GM20431 (cell line): Measurements from ENCODE around the gene PEX1.
"Not testable (repeated sequence)": the region's sequence is repeated elsewhere in the genome, so short reads cannot be mapped to it uniquely, and the experiment has no call there.

Source experiments
- in situ Hi-C: fragments of 300-500 bp; cut with MseI, MboI; formaldehyde crosslinking; loops from one replicate; pipeline ENCODE4 v1.15.0; 2020; ENCODE audit warnings: low sequenced_read_pairs; ENCODE audit not compliant: unreplicated experiment

PEX1 gene

GRCh38 chr7:92528188-92528957 lies at the start of gene PEX1, which contains the start of gene RBM48:
TSS of gene PEX1 (minus strand) at chr7:92528520. CDS start at chr7:92528435, 85 bp downstream.
TSS of gene RBM48 (plus strand) at chr7:92528795. CDS start at chr7:92528814, 19 bp downstream.
- in situ Hi-C loops, result no loop called here

GRCh38 chr7:92576296-92576695 lies 48.0 kb upstream of the PEX1 start:
- in situ Hi-C loops, result no loop called here

GRCh38 chr7:92569137-92569536 lies 40.8 kb upstream of the PEX1 start:
- in situ Hi-C loops, result no loop called here

GRCh38 chr7:92567460-92567859 lies 39.1 kb upstream of the PEX1 start:
- in situ Hi-C loops, result no loop called here

GRCh38 chr7:92563345-92563744 lies 35.0 kb upstream of the PEX1 start:
- in situ Hi-C loops, result no loop called here

GRCh38 chr7:92560602-92561001 lies 32.3 kb upstream of the PEX1 start:
- in situ Hi-C loops, result no loop called here

- in situ Hi-C loops, result no loop called here
Measured at GRCh38 chr7:92557808-92558362, 29.6 kb upstream of the PEX1 start.

GRCh38 chr7:92557249-92557648 lies 28.9 kb upstream of the PEX1 start:
- in situ Hi-C loops, result no loop called here

GRCh38 chr7:92550194-92550593 lies 21.9 kb upstream of the PEX1 start:
- in situ Hi-C loops, result no loop called here

GRCh38 chr7:92547579-92547978 lies 19.3 kb upstream of the PEX1 start:
- in situ Hi-C loops, result no loop called here

- in situ Hi-C loops, result no loop called here
Measured at GRCh38 chr7:92546856-92547497, 18.7 kb upstream of the PEX1 start.

- in situ Hi-C loops, result not testable (repeated sequence)
Measured at GRCh38 chr7:92545116-92545515, 16.8 kb upstream of the PEX1 start.

- in situ Hi-C loops, result not testable (repeated sequence)
Measured at GRCh38 chr7:92543542-92543941, 15.2 kb upstream of the PEX1 start.

GRCh38 chr7:92534572-92534971 lies 6.3 kb upstream of the PEX1 start:
- in situ Hi-C loops, result no loop called here

- in situ Hi-C loops, result no loop called here
Measured at GRCh38 chr7:92528958-92529264, 591 bp upstream of the PEX1 start.

- in situ Hi-C loops, result no loop called here
Measured at GRCh38 chr7:92527300-92528187, 776 bp downstream of the PEX1 start.

- in situ Hi-C loops, result no loop called here
Measured at GRCh38 chr7:92523110-92523509, 5.2 kb downstream of the PEX1 start.

GRCh38 chr7:92520024-92520423 lies 8.3 kb downstream of the PEX1 start:
- in situ Hi-C loops, result no loop called here

GRCh38 chr7:92517631-92518030 lies 10.7 kb downstream of the PEX1 start:
- in situ Hi-C loops, result no loop called here

- in situ Hi-C loops, result no loop called here
Measured at GRCh38 chr7:92513167-92513902, 15.0 kb downstream of the PEX1 start.
